Ovary (tissue), 9 donors: Measurements from ENCODE around the gene ABCF3. TPM values are rescaled to one million over a fixed set of nuclear protein-coding genes. Genes with fewer than 3 reads are reported as not detected.

Experiments
- DNase-seq, 5 donors: peaks; one replicate each; pipeline ENCODE4 v3.0.0-alpha.2; 2019 to 2020
- H3K27ac ChIP-seq, 2 donors: fragments of 200-600 bp; one replicate each; pipeline versions ENCODE4 v1.5.1 to v1.8.0; 2019 to 2022
- H3K27me3 ChIP-seq: fragments of 200-600 bp; one replicate; pipeline ENCODE4 v1.8.0; 2022
- H3K36me3 ChIP-seq: fragments of 200-600 bp; sonication (generic); one replicate; pipeline ENCODE4 v1.5.1; 2019
- H3K4me1 ChIP-seq: one replicate; pipeline ENCODE4 v1.8.1; 2013; ENCODE audit warnings: mild to moderate bottlenecking, moderate library complexity; ENCODE audit not compliant: insufficient read depth
- H3K4me3 ChIP-seq: fragments of 200-600 bp; sonication (generic); one replicate; pipeline ENCODE4 v1.5.1; 2017
- H3K9me3 ChIP-seq, 2 donors: fragments of 200-600 bp in 1 of 2; sonication (generic) in 1 of 2; one replicate each; pipeline versions ENCODE4 v1.5.1 to v1.8.1; 2013 to 2019; ENCODE audit warnings: mild to moderate bottlenecking in 1 of 2, moderate library complexity in 1 of 2
- CTCF ChIP-seq, 3 donors: fragments of 450-650 bp in 2 of 3; fragments of 200-600 bp in 1 of 3; IDR thresholded peaks; one replicate each; pipeline versions ENCODE4 v1.5.1 to v1.8.0; 2016 to 2022; ENCODE audit warnings: antibody characterized with exemption in 3 of 3, mild to moderate bottlenecking in 1 of 3
- EP300 ChIP-seq: sonication (generic); formaldehyde crosslinking; IDR thresholded peaks from one replicate; pipeline ENCODE4 v1.6.1; 2017; ENCODE audit warnings: antibody characterized with exemption
- POLR2A ChIP-seq: fragments of 450-650 bp; IDR thresholded peaks from one replicate; pipeline ENCODE4 v1.6.1; 2017; ENCODE audit warnings: antibody characterized with exemption, mild to moderate bottlenecking, moderate library complexity
- WGBS, 3 donors: extraction: QIAGEN DNeasy Blood & Tissue Kit in 1 of 3; methylation state at CpG; one replicate each; pipeline versions ENCODE4 v1.1.5 to v1.1.7; 2013 to 2017; 5-methylcytosine and 5-hydroxymethylcytosine counted together
- intact Hi-C, 4 donors: fragments of 100-400 bp; cut with DNase I; formaldehyde crosslinking; loops; one replicate each; pipeline versions ENCODE4 v1.11.0 to v1.15.1; 2022 to 2023
- polyA plus RNA-seq, 2 donors: library from polyadenylated mRNA; stranded (reverse); fragments of 200-250 nt in 1 of 2; fragments of 350-450 nt in 1 of 2; fragmentation: Illumina TruSeq in 1 of 2; extraction: RNeasy Lipid Tissue Mini Kit (QIAGEN cat#74804) in 1 of 2; gene quantifications; one replicate each; pipeline ENCODE4 v1.2.3, GENCODE V29; 2013 to 2014
- total RNA-seq, 7 donors: library from RNA; depleted of rRNA in 2 of 7; stranded (reverse); fragments of >200 nt in 2 of 7; fragmentation: NEBNext Ultra II Directional in 3 of 7; extraction: Animal tissue kit (Norgen Biotek cat#: 25700) in 3 of 7; gene quantifications; one replicate each; pipeline versions ENCODE4 v1.1.0 to v1.2.4, GENCODE V29; 2016 to 2023
- donor health status: DM: no; HTN: no; CAD: no; lungs with moderate emphysema.
- donor health status: DM: no; HTN: no; CAD: no.
- donor health status: Bipolar disorder and iron deficiency.
- donor health status: DM: yes; HTN: yes; CAD: no.
- donor health status: DM: no; HTN: no; CAD: no.
- donor health status: DM: yes; HTN: yes; CAD: no.

Gene ABCF3
- total and polyA plus RNA-seq, 9 donors, result 30.2 to 82.0 (median 58.2) TPM

GRCh38 chr3:184227481-184227935 is 41.5 kb downstream of the ABCF3 start:
- no peaks in the 10 kb centered on the region for H3K9me3 ChIP-seq
- no peaks in the 10 kb centered on the region for H3K36me3 ChIP-seq
- no peaks in the 10 kb centered on the region for H3K27me3 ChIP-seq
- no peak overlapping the region for H3K27ac ChIP-seq
- DNase-seq, result no peak
- H3K4me3 ChIP-seq, result no peak overlapping the region
- H3K4me1 ChIP-seq, result peaks cover 6% of the 10 kb centered on the region
- intact Hi-C loops, result no loop called here
- 59 to 73% (median 60%) methylated on average over 2 of the region's 2 CpGs for WGBS, 3 donors
- no peak for TF ChIP-seq CTCF (IDR thresholded peaks at IDR 0.05)
- TF ChIP-seq POLR2A, result no peak
- no peak for TF ChIP-seq EP300

DNA sequence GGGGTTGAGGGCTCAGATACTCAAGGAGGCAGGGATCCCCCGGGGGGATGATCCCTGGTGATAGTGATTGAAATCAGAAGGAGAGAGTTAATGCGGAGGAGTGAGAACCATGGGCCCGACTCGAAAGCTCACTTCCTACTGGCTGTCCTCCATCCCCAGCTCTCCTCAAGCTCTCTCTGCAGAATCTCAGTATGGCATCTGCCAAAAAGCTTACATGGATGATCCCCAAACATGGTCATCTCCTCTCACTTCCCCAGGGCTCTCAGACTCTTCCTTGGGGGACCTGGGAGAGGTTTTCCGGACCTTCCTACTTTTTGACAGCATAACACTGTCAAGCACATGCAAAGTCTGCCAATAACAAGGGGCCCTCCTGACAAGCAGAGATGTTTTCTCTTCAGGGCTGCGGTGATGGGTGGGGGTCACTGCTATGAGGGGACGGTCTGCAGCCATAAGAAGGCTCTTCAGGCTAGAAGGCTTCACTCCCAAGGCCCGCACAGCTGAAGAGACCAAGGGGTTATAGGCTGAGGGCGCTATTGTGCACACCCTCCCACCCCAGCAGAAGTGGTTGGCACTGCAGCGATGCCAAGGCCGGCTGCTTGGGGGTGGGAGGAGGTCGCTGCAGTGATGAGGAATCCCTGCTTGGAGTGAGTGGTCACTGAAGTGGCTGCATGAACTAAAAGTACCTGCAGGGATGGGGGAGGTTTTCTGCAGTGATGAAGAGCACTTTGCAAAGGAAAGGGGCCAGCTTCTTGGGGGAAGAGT is 42.6 kb downstream of the ABCF3 start:
- H3K27ac ChIP-seq, result no peak overlapping the region
- 27 to 34% (median 31%) methylated on average over 12 of the region's 12 CpGs for WGBS, 3 donors
- no peaks in the 10 kb centered on the region for H3K27me3 ChIP-seq
- intact Hi-C loops, result no loop called here
- DNase-seq, result no peak
- TF ChIP-seq CTCF (IDR thresholded peaks at IDR 0.05) (no peak), EP300 (no peak), POLR2A (no peak)
- no peaks in the 10 kb centered on the region for H3K9me3 ChIP-seq
- H3K4me3 ChIP-seq, result no peak overlapping the region
- peaks cover 6% of the 10 kb centered on the region for H3K4me1 ChIP-seq
- H3K36me3 ChIP-seq, result no peaks in the 10 kb centered on the region

DNA sequence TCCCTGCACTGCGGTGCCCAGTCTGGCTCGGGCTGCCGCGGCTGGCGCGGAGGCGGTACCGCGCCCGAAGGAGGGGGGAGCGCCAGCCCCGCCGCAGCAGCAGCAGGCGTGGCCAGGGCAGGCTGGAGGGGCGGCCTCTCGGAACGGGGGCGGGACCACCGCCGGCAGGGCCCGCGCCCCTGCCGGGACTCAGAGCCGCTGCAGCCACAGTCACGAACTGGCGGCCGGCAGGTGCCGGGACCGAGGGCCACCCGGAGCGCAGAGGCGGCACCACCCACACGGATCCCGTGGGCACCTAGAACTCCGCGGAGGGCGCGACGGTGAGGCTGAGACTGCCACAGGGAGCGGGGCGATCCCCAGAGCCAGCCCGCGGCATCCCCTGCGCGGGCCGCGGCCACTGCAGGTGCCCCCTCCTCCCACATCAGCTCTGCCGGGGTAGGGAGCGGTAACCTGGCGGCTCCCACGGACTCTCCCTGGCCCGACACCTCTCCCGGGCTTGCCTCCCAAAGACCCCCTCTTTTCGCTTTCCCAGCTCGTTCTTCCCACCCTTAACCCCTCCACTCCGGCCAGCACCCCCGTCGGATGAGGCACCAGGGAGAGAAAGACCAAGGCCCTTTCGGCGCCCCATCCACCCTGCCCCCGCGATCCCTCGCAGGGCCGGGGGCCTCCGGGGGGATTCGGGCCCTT is 43.5 kb downstream of the ABCF3 start, which contains the start of gene VWA5B2:
Gene VWA5B2, plus strand, starts transcription at position 192 of the 687 bp plus-strand sequence. CDS start 944 bp downstream, outside the sequence.
- peak in 4 of 5 donors; percentile 37 to 66 (median 55) for DNase-seq
- intact Hi-C loops, result no loop called here
- TF ChIP-seq POLR2A (no peak), CTCF (IDR thresholded peaks at IDR 0.05) (peak in 1 of 3 donors; percentile 38), EP300 (no peak)
- no peaks in the 10 kb centered on the region for H3K27me3 ChIP-seq
- H3K4me3 ChIP-seq, result peak within 1 kb of the TSS; percentile 27
- H3K36me3 ChIP-seq, result no peaks in the 10 kb centered on the region
- H3K4me1 ChIP-seq, result peaks cover 6% of the 10 kb centered on the region
- no peaks in the 10 kb centered on the region for H3K9me3 ChIP-seq
- H3K27ac ChIP-seq, result no peak within 1 kb of the TSS
- WGBS, 3 donors, result 0% methylated on average over 47 to 66 of the region's 66 CpGs

- TF ChIP-seq EP300 (no peak), POLR2A (no peak), CTCF (IDR thresholded peaks at IDR 0.05) (no peak)
- DNase-seq, result peak in 1 of 5 donors; percentile 37
- H3K27ac ChIP-seq, result no peak overlapping the region
- intact Hi-C loops, result no loop called here
- H3K9me3 ChIP-seq, result no peaks in the 10 kb centered on the region
- H3K4me1 ChIP-seq, result peaks cover 6% of the 10 kb centered on the region
- peak overlapping the region; percentile 27 for H3K4me3 ChIP-seq
- no peaks in the 10 kb centered on the region for H3K27me3 ChIP-seq
- 0 to 1% (median 1%) methylated on average over 42 to 61 of the region's 61 CpGs for WGBS, 3 donors
- H3K36me3 ChIP-seq, result no peaks in the 10 kb centered on the region
Measured at GRCh38 chr3:184230081-184230602, 44.1 kb downstream of the ABCF3 start.
